Measurements from ENCODE around the gene SETDB2.

Gene SETDB2

GRCh38 chr13:49404703-49405020 is 39.4 kb upstream of the SETDB2 start:
- TF ChIP-seq, protein P1, sequence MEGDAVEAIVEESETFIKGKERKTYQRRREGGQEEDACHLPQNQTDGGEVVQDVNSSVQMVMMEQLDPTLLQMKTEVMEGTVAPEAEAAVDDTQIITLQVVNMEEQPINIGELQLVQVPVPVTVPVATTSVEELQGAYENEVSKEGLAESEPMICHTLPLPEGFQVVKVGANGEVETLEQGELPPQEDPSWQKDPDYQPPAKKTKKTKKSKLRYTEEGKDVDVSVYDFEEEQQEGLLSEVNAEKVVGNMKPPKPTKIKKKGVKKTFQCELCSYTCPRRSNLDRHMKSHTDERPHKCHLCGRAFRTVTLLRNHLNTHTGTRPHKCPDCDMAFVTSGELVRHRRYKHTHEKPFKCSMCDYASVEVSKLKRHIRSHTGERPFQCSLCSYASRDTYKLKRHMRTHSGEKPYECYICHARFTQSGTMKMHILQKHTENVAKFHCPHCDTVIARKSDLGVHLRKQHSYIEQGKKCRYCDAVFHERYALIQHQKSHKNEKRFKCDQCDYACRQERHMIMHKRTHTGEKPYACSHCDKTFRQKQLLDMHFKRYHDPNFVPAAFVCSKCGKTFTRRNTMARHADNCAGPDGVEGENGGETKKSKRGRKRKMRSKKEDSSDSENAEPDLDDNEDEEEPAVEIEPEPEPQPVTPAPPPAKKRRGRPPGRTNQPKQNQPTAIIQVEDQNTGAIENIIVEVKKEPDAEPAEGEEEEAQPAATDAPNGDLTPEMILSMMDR (IDR thresholded peaks at IDR 0.05; ENCODE audit: low read depth, low read length) = no peak
- no peak overlapping the region for H3K4me3 ChIP-seq (ENCODE audit: low read depth, low read length)

- H3K4me3 ChIP-seq (ENCODE audit: low read depth, low read length) = no peak overlapping the region
- TF ChIP-seq, protein P1 (IDR thresholded peaks at IDR 0.05; ENCODE audit: low read depth, low read length) = no peak
Measured at GRCh38 chr13:49407068-49407467, 37.0 kb upstream of the SETDB2 start.

DNA sequence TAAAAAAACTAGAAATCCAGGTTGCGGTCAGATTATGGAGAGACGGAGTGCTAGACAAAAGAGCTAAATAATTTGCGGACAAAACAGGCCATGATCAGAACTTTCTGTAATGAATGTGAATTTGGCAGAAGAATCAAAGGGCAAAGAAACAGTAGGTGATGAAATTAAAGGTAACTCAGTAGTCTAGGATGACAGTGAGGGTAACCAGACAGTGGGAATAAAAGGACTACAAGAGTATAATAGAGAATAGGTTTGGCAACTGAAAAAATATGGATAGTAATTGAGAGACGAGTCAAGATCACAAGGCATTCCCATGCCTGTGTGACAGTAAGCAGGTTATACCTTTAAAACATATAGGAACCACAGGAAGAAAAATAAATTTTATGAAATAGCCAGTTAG is 36.1 kb upstream of the SETDB2 start:
- TF ChIP-seq, protein P1 (IDR thresholded peaks at IDR 0.05; ENCODE audit: low read depth, low read length) = no peak

GRCh38 chr13:49409008-49409407 is 35.1 kb upstream of the SETDB2 start:
- no peak overlapping the region for H3K4me3 ChIP-seq (ENCODE audit: low read depth, low read length)
- TF ChIP-seq, protein P1 (IDR thresholded peaks at IDR 0.05; ENCODE audit: low read depth, low read length) = no peak

More for the DNA sequence above, 36.1 kb upstream of the SETDB2 start:
- no peak overlapping the region for H3K4me3 ChIP-seq (ENCODE audit: low read depth, low read length)

- H3K4me3 ChIP-seq (ENCODE audit: low read depth, low read length) = no peak overlapping the region
- TF ChIP-seq, protein P1 (IDR thresholded peaks at IDR 0.05; ENCODE audit: low read depth, low read length) = no peak
Measured at GRCh38 chr13:49410006-49410405, 34.1 kb upstream of the SETDB2 start.

GRCh38 chr13:49410477-49410876 is 33.6 kb upstream of the SETDB2 start:
- TF ChIP-seq, protein P1 (IDR thresholded peaks at IDR 0.05; ENCODE audit: low read depth, low read length) = no peak
- no peak overlapping the region for H3K4me3 ChIP-seq (ENCODE audit: low read depth, low read length)

DNA sequence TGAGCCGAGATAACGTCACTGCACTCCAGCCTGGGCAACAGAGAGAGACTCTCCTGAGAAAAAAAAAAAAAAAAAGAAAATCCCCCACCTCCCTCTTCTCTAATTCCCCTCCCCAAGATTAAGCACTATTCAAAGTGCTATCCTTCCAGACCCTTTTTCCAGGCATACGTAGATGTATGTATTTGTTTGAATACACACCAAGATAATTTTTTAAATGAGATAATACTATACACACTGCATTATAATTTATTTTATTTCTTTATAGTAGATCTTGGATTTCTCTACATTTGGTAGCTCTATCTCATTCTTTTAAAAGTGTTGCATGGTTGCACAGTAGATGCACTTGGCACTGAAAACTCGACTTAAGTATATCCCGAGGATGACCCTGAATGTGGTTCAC is 32.7 kb upstream of the SETDB2 start:
- H3K4me3 ChIP-seq (ENCODE audit: low read depth, low read length) = no peak overlapping the region
- TF ChIP-seq, protein P1 (IDR thresholded peaks at IDR 0.05; ENCODE audit: low read depth, low read length) = no peak

All from WI38 (cell line).